ENCODE results near the gene PTPRC.

- TF ChIP-seq CTCF (conservative IDR thresholded peaks at IDR 0.05 in 1 of 2, IDR thresholded peaks at IDR 0.05 in 1 of 2; ENCODE audit: low read depth in 1 of 2, low read length in 2 of 2) = no peak
- no peak for TF ChIP-seq EZH2 (IDR thresholded peaks at IDR 0.05; ENCODE audit: low read length, missing control alignments)
These were observed 92.1 kb downstream of the PTPRC start for GRCh38 chr1:198730952-198731351.
